8988T (cell line): ENCODE results near the gene C19orf44.
"Not testable (repeated sequence)": the region's sequence is repeated elsewhere in the genome, so short reads cannot be mapped to it uniquely, and the experiment has no call there.

Experiments
- DNase-seq: peaks from one replicate; pipeline ENCODE4 v3.0.0; 2011

C19orf44 gene

DNA sequence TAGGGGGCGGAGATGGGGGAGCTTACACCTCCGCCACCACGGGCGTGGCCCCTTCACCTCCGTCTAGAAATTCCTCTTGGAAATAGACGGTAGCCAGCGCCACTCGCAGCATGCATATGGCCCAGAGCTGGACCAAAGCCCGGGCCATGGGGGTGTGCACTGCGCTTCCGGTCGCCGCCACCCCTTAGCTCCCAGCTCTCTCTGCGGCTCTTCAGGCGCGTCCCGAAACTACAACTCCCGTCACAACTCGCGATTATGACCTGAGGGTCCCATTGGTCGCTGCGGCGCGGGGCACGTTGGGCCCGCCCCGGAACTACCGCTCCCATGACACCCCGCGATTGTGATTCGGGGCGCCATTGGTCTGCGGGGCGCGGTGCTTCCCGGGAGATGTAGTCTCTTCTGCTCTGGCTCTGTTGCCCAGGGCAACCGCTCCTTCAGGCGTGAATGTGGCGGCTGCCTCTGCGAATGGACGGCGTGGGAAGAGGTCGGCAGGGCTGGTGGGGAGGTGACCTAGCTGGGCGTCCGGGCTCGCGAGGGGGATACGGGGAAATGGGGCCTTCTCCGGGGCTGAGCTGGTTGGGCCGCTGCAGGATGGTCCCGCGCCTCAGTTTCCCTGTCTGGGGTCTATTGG lies at the start of gene C19orf44, which contains the start of gene CALR3:
C19orf44 (plus strand) TSS at position 413 of the 631 bp plus-strand sequence. CDS start 4,399 bp downstream, outside the sequence.
CALR3 (minus strand) TSS at position 186 of the 631 bp plus-strand sequence; CDS start at position 148, 38 bp downstream.
- DNase-seq = peak; percentile 47

DNA sequence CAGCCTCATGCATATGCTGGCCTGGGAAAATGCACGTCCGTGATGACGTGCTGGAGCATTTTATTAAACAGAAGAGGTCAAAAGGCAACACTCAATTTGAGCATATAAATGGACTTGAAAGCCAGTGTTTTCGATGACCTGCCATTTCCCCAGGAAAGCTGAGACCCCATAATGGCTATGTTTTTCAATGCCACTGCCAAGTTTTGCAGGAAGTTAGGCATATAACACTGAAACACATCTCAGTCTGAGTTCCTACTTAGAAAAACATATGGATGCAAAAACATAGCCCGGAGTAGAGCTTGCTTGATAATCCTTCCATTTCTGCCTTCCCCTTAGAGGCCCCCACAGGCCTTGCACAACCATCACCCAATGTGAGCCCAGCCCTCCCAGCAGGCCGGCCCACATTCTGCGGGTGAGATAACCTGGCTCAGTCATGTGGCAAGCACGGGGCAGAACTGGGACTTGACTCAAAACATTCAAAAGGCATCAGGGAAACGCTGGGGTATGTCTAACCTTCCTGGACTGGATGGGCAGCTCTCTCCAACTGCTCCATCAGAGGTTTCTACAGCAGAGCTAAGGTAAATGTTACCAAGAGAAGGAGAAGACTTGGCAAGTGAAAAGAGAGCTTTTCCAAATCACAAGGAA lies 49.3 kb upstream of the C19orf44 start:
- no peak for DNase-seq

DNA sequence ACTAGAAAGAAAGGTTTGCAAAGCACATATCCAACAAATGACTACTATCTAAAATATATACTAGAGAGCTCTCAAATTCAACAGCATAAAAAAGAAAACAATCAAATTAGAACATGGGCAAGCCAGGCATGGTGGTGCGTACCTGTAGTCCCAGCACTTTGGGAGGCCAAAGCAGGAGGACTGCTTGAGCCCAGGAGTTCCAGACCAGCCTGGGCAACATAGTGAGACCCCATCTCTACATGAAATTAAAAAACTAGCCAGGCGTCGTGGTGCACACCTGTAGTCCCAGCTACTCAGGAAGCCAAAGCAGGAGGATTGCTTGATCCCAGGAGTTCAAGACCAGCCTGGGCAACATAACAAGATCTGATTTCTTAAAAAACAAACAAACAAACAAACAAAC lies 47.3 kb upstream of the C19orf44 start:
- not testable (repeated sequence) for DNase-seq

DNA sequence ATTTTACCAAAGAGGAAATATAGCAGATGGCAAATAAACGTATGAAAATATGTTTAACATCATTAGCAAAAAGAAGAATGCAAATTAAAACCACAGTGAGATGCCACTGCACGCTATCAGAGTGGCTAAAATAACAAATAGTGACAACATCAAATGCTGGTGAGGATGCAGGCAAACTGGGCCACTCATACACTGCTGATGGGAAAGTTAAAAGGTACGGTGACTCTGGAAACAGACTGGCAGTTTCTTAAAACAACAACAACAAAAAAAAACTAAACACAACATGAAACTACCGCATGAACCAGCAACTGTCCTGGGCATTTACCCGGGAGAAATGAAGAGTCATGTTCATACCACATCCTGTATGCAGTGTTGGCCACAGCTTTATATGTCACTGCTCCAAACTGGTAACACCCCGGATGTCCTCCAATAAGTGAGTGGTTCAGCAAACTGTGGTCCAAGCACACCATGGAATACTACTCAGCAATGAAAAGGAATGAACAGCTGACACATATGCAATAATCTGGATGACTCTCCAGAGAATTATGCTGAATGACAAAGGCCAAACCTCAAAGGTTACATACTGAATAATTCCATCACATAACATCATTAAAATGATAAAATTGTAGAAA lies 46.7 kb upstream of the C19orf44 start:
- no peak for DNase-seq

DNA sequence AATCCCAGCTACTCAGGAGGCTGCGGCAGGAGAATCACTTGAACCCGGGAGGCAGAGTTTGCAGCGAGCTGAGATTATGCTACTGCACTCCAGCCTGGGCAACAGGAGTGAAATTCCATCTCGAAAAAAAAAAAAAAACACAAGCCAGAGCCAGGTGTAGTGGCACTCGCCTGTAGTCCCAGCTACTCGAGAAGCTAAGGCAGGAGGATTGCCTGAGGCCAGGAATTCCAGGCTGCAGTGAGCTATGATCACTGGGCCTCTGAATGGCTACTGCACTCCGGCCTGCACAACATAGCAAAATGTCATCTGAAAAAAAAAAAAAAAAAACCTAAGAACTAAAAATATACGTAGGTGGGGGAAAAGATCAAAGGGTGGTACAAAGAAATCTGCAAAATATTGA lies 43.9 kb upstream of the C19orf44 start:
- no peak for DNase-seq

DNA sequence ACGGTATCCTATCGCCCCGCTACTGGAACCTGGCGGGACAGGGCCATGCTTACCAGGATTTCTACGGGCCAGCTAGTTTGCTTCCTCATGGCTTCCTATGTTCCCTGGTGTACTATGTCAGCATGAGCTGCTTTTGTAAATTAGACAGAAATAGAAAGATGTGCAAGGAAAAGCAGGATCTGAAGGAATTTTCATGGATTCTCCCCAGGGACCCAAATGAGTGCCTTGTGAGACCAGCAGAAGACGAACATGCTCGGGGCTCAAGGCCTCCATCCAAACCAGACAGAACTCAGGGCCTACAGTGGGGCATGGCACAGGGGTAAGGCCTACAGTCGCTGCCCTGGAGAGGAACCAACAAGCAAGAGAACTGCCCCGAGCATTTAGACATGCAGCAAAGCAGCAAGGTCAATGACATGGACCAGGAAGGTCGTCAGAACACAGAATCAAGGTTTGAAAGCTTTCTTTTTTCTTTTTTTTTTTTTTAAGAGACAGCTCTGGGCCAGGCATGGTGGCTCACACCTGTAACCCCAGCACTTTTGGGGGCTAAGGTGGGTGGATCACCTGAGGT lies 41.8 kb upstream of the C19orf44 start:
- DNase-seq = no peak

DNA sequence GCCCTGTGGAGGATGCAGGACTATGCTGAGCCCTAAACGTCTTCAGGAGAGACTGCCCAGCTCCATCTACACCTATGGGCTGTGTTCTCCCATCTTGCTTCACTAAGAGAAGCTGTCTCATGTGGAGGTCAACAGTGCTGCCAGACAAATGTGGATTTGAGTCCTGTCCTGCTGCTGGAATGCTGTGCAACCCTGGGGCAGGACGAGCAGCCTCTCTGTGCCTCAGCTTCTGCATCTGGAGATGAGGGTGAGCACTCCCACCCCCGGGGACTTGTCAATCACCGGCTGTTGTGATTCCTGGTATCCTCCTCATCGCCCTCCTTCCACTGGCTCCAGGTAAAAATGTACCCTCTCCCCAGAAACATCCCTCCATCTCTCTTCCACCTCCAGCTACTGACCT lies 40.7 kb upstream of the C19orf44 start:
- DNase-seq = no peak

DNA sequence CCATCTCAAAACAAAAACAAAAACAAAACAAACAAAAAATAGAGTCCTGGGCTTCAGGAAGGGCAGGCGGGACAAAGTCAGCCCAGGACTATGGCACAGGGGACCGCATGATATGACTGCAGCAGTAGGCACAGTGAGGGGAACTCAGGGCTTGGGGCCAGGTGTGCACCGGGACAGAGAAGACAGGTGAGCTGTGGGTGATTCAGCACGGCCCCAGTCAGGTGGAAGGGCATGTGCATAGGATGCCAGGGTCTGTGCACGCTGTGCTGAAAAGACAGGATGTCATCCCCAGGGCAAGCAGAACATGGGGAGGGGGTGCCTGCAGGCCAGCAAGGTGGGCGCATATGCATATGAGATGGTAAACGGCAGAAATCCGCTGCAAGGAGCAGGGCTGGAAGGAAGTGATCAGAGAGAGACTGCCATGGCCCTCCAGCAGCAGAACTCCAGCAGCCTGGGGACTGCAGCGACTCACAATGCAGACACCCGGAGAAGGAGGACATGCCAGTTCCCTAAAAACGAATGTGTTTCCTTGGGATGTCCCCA lies 39.5 kb upstream of the C19orf44 start:
- DNase-seq = no peak

DNA sequence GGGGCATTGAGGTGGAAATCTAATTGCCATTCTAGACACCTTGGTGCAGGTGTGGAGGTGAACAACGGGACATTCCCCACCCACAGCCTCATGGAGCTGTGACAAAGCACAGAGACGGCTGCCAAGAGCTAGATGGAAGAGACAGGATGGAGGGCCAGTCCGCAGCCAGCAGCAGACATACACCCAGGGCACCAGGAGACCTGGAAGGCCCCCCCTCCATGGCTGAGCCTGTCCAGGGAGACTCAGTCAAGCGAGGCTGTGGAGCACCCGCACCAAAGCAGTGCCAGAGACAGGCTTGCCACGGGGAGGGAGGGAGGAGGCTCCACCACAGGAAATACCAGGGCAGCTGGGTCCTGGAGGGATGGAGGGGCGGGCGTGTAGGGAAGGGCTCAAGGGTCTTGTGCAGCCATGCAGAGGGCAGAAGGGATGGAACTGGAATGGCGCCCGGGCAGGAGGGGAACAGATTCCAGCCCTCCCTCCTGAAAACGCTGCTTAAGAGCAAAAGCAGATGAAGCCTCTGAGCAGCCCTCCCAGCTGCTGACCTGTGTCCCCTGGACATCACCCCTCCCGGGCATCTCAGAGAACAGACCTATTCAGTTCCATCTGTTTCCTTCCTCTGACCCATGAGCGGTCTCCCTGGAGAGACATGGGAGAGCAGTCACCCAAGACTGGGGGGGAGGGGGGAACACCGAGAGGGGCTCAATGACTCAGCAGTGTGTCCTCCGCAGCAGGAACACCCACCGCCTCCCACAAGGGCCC lies 38.8 kb upstream of the C19orf44 start:
- DNase-seq = no peak

DNA sequence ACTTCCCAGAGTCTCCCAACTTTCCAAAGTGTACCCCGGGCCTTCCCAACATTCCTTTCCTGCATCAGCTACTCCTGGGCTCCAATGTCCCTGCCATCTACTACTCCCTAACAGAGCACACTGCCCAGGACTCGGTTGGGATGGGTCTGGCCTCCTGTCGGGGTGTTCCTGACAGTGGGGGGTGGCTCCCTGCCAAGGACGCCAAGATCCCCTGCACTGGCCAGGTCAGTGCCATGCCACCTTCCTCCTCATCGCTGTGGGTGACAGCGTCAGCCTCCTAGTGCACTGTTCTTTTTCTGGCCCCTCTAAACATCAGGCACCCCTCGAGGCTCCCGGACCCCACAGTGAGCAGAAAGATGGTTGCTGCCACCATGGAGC lies 38.3 kb upstream of the C19orf44 start:
- no peak for DNase-seq

DNA sequence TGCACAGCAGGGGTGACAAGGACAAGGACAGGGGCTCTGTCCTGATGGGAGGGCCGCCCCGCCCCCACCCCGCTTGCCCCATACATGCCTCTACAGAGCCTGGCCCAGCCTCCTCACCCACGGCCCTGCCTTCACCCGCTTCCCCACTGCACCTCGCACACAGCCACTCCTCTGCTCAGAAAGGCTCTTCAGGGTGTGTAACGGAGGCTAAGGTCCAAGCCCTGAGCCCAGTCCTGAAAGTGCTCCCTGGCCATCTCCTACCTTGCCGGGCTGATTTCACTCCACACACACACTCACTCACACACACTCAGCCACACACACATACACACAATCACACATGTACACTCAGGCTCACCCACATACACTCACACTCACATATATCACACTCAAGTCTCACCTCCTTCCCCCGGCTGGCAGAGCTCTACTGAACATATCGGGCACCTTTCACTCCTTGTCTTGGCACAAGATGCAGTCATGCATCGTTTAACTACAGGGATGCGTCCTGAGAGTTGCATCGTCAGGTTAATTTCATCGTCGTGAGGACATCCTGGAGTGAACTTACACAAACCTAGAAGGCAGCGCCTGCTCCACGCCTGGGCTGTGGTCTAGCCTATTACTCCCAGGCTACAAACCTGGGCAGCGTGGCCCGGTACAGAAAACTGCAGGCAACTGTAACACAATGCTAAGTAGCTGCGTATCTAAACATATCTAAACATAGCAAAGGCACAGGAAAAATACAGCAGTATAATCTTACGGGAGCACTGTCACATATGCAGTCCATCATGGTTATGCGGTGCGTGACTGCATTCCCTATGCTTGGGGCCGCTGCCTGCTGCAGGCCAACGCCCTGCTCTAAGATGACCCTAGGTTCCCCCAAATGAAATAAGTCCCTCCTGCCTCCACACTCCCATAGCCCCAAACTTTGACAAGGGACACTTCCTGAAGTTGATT lies 37.5 kb upstream of the C19orf44 start:
- no peak for DNase-seq

DNA sequence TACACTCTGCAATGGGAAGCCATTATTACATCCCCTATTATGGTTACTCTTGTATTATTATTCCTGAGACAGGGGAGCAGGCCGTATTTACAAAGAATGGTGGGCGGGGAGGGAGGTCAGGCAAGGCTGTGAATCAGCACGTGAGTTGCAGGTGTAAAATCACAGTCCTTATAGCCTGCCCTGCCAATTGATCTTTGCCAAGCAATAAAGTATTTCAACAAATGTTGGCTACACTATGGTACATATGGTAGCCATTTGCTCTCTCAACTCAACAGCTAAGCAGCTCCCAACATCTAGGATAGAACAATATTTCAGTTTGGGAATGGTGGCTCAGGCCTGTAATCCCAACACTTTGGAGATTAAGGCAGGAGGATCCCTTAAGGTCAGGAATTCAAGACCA lies 36.5 kb upstream of the C19orf44 start:
- no peak for DNase-seq

DNA sequence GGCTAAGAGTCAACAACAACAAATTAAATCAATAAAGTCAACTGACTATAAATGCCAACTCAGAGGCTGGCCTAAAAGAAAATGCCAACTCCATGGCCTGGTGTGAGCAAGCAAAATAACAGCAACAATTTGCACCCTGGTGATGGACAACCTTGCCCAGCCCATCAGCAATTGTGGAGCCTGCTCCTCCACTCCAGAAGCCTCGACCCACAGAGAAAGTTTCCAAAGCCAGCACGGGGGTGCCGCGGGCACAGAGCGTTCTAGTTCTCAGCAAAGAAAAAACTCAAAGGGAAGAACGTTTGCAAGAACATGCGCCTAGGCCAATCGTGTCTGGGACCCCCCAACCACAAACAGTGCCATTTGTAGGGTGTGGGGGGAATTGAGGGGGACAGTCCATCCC lies 35.7 kb upstream of the C19orf44 start:
- DNase-seq = no peak

DNA sequence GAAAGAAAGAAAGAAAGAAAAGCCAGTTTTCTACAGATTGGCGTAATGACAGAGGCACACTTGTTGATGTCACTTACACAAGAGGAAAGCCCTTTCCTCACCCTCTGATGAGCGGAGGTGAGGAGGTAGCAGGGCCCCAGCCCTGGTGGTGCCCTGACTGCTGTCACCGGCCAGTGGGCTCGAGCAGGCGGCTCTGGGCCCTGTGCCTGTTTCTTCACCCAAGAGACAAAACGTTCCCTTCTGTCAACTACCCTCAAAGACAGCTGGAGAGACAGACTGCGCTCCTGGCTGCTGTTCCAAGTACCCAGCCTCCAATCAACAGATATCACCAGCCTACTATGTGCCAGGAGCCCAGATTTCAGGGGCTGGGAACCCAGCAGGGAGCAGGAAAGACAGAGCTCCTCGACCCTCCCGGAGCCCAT lies 34.6 kb upstream of the C19orf44 start:
- no peak for DNase-seq

DNA sequence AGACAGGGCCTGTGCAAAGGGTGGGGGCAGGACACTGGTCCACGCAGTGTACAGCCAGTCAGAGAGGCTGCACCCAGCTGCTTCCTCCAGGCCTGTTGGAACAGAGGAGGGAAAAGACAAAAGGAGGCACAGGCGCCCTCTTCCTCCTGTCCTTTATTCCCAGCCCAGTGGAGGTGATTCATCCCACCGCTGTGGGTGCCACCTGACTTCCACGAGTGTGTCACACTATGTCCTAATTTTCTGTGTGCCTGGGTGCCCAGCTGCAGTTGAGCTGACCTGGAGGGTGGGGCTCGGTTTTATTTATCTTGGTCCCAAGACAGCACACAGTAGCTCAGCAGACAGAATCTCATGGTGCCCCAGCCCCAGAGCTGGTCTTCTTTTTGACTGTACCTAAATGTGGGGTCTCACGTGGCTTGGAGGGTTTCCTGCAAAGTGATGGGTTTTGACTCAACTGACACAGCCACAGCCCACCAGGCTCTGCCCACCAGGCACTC lies 33.4 kb upstream of the C19orf44 start:
- no peak for DNase-seq

DNA sequence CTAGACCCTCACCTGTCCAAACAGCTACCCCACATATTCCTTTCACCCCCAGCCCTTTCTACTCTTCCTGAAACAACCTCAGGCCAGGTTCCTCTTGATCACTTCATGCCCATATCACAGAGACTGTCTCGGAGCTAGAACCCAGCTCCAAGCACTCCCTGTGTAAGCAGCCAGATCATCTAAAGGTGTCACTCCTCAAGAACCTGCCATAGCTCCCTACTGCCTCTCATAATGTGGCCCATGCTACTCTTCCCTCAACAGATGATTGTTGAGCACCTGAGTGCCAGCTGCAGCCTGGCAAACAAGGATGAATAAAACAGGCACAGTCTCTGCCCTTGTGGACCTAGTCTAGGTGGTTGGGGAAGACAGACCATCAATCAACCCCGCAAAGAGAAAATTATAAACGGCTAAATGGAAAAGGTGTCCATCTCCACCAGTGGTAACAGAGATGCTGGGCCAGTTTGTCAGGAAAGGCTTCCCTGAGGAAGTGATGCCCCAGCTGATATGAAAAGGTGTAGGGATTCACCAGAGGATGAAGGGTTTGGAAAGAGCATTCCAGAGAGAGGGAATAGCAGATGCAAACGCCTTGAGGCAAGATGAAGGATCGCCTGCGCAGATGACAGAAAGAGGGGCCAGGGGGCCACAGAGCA lies 32.7 kb upstream of the C19orf44 start:
- no peak for DNase-seq

DNA sequence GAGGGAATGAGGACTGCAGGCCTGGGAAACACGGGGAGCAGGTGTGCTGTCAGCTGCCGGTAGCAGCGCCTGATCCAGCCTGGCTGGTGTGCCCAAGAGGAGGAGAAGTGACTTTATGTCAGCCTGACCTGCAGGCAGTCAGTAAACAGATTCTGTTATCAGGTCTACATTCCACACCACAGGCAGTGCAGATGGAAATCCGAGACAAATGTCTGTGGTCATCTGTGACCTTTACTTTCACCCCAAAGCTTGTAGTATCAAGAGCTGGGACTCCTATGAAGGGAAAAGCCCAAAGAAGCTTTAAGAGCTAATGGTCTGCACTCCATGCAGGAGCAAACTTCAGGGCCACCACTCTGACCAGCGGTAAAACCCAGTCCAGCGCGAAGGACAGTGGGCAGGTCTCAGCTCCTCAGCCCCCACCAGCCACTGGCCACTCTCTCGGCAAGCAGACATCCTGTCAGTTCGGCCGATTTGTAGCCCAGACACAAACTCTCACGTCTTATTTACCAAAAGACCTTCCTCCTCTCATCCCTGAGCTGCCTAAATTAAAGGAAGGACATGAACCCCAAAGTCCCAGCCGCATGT lies 32.1 kb upstream of the C19orf44 start:
- DNase-seq = no peak

DNA sequence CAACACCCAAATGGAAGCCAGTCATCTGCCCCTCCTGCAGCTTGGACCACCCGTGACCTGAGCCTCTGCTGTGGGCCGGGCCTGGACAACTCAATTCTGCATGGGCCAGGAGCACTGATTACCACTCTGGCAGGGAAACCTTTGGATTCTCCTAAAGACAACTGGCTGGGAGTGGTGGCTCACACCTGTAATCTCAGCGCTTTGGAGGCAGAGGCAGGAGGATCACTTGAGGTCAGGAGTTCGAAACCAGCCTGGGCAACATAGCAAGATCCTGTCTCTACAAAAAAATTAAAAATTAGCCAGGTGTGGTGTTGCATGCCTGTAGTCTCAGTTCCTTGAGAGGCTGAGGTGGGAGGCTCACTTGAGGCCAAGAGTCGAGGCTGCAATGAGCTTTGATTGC lies 31.0 kb upstream of the C19orf44 start:
- DNase-seq = no peak

DNA sequence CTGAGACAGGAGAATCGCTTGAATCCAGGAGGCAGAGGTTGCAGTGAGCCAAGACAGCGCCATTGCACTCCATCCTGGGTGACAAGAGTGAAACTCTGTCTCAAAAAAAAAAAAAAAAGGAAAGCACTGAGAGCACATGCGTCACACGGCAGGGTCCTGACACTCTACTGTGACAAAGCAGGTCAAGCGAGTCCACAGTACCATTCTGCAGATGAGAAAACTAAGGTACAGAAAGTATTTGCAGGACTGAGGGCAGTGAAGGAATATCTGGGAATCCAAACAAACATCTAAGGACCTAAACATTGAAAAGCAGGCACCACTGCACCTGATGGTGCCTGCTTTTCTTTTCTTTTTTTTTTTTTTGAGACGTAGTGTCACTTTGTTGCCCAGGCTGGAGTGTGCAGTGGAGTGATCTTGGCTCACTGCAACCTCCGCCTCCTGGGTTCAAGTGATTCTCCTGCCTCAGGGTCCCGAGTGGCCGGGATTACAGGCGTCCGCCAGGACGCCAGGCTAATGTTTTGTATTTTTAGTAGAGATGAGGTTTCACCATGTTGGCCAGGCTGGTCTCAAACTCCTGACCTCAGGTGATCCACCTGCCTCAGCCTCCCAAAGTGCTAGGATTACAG lies 29.3 kb upstream of the C19orf44 start:
- DNase-seq = not testable (repeated sequence)

DNA sequence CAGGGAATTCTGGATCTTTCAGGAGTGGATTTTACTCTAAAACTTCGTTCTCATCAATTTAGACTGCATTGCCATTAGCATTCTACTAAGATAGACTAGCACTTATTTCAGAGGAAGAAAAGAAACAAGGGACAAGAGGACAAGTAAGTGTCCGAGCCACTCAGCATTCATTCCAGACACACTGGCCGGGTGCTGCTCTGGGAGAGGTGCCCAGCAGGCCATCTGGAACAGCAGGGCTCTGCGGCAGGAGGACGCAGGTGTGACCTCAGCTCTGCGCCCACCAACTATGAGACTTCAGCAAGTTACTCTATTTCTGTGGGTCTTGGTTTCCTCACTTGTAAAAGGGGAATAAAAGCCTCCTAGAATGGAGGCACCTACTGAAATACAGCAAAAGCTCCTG lies 28.6 kb upstream of the C19orf44 start:
- no peak for DNase-seq
